HG03460 (cell line): ENCODE measurements around the gene HLTF.
A peak's percentile ranks its signal among the peaks of the same experiment; 100 is the strongest.
"Not testable (repeated sequence)": the region's sequence is repeated elsewhere in the genome, so short reads cannot be mapped to it uniquely, and the experiment has no call there.

Source experiments
- ATAC-seq: cut with Tn5 transposase; IDR thresholded peaks from one replicate; pipeline ENCODE4 v1.9.1; 2021; ENCODE audit not compliant: unreplicated experiment

Gene HLTF

GRCh38 chr3:149086232-149086988 is at the start of gene HLTF:
Gene HLTF, minus strand, starts transcription at chr3:149086533. Its CDS starts 197 bp downstream, at chr3:149086336.
- ATAC-seq = peak; percentile 99

GRCh38 chr3:149134575-149134974 is 48.2 kb upstream of the HLTF start:
- ATAC-seq = no peak

- ATAC-seq = no peak
These were observed 45.3 kb upstream of the HLTF start for GRCh38 chr3:149131589-149131988.

- peak; percentile 93 for ATAC-seq
These were observed 43.2 kb upstream of the HLTF start, which contains the start of gene HPS3 for GRCh38 chr3:149129326-149130205. Gene HPS3, plus strand, starts transcription at chr3:149129638. Its CDS starts 86 bp downstream, at chr3:149129724.

GRCh38 chr3:149128821-149129220 is 42.5 kb upstream of the HLTF start:
- ATAC-seq = no peak

- ATAC-seq = no peak
These were observed 36.6 kb upstream of the HLTF start for GRCh38 chr3:149122721-149123578.

- ATAC-seq = peak; percentile 62
These were observed 34.0 kb upstream of the HLTF start for GRCh38 chr3:149120051-149120972.

GRCh38 chr3:149119466-149119865 is 33.1 kb upstream of the HLTF start:
- ATAC-seq = no peak

- no peak for ATAC-seq
These were observed 32.4 kb upstream of the HLTF start for GRCh38 chr3:149118724-149119123.

- ATAC-seq = no peak
These were observed 28.8 kb upstream of the HLTF start for GRCh38 chr3:149115114-149115513.

GRCh38 chr3:149114458-149114857 is 28.1 kb upstream of the HLTF start:
- ATAC-seq = no peak

GRCh38 chr3:149104484-149104883 is 18.2 kb upstream of the HLTF start:
- ATAC-seq = no peak

- ATAC-seq = no peak
These were observed 15.3 kb upstream of the HLTF start for GRCh38 chr3:149101641-149102040.

- ATAC-seq = no peak
These were observed 14.8 kb upstream of the HLTF start for GRCh38 chr3:149101154-149101553.

GRCh38 chr3:149097987-149098386 is 11.7 kb upstream of the HLTF start:
- ATAC-seq = not testable (repeated sequence)

GRCh38 chr3:149095487-149095886 is 9.2 kb upstream of the HLTF start:
- peak; percentile 74 for ATAC-seq

GRCh38 chr3:149091983-149092382 is 5.7 kb upstream of the HLTF start:
- ATAC-seq = no peak

- no peak for ATAC-seq
These were observed 4.6 kb upstream of the HLTF start for GRCh38 chr3:149090907-149091306.

- no peak for ATAC-seq
These were observed 4.1 kb upstream of the HLTF start for GRCh38 chr3:149090461-149090860.

GRCh38 chr3:149089395-149089794 is 3.1 kb upstream of the HLTF start:
- no peak for ATAC-seq
